ENCODE results near the gene SPON1.
A peak's percentile ranks its signal among the peaks of the same experiment; 100 is the strongest.
"Not testable (repeated sequence)": the region's sequence is repeated elsewhere in the genome, so short reads cannot be mapped to it uniquely, and the experiment has no call there.

Gene SPON1

DNA sequence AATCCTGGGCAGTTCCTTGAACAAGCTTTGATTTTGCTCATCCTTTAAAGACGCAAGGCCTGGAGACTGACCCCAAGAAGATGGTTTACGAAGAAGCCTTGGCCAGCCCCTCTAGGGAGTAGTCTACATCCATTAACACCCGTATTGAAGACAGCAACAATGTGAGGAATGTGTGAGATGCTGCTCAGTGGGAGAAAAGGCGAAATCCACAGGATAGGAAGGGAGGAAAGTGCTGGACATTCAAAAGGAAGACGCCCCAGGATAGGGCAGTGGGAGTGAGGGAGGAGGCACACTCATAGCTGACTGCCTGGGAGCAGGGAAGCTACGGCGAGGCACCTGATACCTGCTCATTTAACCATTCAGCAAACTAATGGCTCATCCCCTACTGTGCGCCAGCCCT is 282.4 kb downstream of the SPON1 start:
- no peak for DNase-seq (ENCODE audit: low spot score)

DNA sequence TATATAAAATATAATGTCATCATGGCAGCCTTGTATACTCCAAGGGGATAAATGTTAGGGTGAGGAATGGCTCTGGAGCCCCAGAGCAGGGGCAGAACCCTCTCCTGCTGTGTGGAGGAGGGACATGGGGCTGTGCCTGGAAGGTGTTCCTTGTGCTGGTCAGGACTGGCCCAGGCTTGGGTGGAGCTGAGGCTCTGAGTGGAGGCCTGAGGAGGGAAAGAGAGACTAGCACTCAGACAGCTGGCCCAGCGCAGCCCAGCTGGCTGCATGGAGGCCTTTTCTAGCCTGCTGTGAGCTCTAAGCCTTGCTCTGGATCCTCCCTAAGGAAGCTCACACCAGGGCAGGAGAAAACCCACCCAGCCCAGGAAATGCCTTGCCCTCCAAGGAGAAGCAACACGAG is 282.9 kb downstream of the SPON1 start:
- DNase-seq (ENCODE audit: low spot score): no peak

DNA sequence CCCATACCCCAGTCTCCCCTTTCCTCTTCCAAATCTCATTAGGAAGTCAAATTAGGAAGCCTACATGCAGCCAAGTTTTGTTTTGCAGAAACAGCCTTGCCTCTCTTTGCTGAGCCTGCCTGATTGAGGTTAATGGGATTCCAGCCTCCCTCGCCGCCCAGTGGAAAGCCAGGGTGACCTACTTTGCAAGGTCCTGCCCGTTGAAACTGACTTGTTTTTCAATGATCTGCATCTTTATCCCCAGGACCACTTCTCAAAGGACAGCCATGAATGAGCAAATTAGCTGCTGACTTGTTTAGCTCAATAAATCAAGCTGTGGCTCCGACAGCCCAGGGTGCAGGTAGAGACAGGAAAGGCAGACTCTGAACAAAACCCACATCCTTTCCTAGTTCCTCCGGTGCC is 286.1 kb downstream of the SPON1 start:
- DNase-seq (ENCODE audit: low spot score): peak; percentile 78

- DNase-seq (ENCODE audit: low spot score): peak; percentile 64
Observed at GRCh38 chr11:14249121-14249963, 286.8 kb downstream of the SPON1 start.

DNA sequence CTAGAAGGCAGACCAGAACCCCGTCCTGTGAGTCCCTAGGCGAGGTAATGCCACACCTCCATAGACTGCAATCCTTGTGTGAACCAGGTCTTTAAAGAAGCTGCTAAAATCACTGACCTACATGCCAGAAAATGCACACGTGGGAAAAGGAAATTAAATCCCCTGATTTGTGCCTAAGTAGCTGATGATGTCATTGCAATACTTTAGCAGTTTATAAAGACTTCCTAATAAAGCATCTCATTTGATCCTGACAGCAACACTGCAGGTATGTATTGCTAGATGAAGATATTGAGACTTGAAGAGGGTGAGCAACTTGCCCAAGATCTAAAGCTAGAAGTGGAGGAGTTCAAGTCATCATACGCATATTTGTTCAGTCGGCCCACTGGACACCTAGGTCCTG is 289.2 kb downstream of the SPON1 start:
- DNase-seq (ENCODE audit: low spot score): no peak

GRCh38 chr11:14252501-14252900 is 290.0 kb downstream of the SPON1 start:
- DNase-seq (ENCODE audit: low spot score): not testable (repeated sequence)

DNA sequence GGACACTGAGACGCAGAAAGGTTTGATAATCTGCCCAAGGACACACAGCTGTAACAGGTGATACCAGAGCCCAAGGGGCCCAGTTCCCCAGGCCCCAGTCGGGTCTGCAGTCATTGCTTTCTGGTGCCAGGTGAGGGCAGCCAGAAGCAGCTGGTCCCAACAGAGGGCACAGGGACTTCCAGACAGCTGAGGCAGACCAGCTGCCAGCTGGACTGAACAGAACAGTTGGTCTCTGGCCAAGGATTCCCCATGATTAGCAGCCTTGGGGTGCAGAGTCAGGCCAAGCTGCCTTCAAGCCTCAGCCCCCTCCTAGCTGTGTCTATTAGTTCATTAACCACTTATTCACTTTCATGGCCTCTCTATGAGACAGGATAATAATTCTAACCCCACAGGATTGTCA is 290.9 kb downstream of the SPON1 start:
- no peak for DNase-seq (ENCODE audit: low spot score)

DNA sequence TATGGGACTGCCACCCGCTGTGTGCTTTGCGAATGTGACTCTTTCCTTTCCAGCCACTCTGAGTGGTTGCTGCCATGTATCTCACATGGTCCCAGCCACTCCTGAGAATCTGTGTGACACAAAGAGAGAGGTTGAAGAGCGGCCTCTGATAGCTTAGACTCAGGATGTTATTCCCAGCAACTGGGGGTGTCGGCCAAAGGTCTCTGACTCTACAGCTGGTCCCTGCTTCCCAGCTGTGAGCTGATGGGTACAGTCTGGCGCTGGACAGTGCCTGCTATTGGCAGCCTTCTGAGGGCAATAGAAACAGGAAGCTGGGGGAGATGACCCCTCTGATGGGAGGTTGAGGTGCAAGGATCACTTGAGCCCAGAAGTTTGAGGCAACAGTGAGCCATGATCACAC is 291.3 kb downstream of the SPON1 start:
- DNase-seq (ENCODE audit: low spot score): no peak

DNA sequence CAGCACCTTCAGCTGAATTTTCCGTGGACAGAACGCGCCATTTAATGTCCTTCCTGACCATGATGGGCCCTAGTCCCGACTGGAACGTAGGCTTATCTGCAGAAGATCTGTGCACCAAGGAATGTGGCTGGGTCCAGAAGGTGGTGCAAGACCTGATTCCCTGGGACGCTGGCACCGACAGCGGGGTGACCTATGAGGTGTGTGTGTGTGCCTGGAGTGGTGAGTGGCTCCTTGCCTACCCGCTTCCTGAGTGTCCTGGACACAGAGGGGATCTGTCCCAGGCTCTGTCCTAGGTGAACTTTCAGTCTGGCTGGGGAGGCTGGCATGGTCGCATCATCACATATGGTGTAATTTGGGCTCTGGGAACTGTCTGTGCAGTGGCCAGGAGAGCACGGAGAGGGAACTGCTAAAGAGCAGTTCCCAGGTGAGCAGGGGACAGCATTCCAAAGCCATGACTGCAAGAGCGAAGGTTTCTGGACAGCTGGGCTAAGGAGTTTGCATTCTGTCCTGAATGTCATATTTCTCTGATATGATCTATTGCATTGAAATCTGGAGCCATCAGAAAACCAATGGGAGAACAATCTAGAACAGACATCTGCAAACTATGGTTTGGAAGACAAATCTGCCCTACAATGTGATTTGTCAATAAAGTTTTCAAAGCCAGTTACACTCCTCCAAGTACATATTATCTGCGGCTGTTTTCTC is 292.2 kb downstream of the SPON1 start:
- DNase-seq (ENCODE audit: low spot score): no peak

DNA sequence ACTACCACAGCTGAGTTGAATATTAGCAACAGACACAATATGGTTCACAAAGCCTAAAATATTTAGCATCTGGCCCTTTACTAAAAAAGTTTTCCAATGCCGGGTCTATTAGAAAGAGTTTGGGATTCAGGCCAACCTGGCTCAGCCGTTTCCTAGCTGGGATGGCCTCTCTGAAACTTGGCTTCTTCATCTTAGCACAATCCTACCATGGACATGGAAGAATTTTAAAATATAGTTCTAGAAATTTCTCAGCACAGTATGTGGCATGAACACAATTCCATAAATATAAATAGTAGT is 292.7 kb downstream of the SPON1 start:
- DNase-seq (ENCODE audit: low spot score): no peak

DNA sequence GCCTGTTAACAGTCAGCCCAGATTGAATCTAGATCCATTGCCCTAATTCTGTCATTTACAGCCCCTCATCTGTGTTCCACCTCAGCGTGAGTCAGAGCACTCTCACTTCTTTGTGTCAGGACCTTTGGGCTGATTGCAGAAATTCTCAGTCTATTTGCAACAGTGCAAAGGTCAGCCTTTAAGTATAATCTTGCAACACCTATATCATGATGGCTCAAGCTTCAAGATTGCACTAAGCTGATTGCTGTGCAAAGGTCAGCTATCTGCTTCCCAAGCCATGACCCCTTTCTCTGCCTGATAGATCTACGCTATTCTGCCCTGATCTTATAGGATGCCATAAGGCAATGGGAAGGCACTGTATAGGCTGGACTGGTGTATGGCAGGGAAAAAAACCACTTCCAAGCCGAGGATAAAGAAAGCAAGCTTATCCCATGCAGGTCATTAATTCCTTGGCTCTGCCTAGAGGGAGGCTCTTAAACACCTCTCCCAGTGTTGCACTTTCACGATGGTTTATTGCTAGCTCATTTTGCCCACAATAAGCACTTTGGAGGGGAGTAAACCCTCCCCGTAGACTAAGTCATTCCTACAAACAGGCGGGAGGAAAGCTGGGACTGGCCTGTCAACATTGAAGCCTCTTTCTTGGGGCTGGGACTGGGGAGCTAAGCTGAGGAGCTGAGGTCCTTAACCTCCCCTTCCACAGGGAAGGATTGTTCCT is 295.9 kb downstream of the SPON1 start:
- DNase-seq (ENCODE audit: low spot score): peak; percentile 32

DNA sequence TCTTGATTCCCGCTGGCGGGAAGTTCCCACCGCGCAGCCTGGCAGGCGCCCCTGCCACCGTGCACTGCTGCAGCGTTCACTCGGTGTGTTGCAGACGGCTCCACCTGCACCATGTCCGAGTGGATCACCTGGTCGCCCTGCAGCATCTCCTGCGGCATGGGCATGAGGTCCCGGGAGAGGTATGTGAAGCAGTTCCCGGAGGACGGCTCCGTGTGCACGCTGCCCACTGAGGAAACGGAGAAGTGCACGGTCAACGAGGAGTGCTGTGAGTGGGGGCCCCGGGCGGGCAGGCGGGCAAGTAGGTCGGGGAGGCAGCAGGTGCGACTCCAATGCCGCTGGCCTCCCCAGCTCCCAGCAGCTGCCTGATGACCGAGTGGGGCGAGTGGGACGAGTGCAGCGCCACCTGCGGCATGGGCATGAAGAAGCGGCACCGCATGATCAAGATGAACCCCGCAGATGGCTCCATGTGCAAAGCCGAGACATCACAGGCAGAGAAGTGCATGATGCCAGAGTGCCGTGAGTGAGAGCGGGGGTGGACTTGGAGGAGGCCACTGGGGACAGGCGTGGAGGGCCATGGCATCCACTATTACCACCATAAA is 296.8 kb downstream of the SPON1 start:
- DNase-seq (ENCODE audit: low spot score): no peak

- DNase-seq (ENCODE audit: low spot score): no peak
Observed at GRCh38 chr11:14259878-14260277, 297.4 kb downstream of the SPON1 start.

- no peak for DNase-seq (ENCODE audit: low spot score)
Observed at GRCh38 chr11:14261066-14261465, 298.5 kb downstream of the SPON1 start.

DNA sequence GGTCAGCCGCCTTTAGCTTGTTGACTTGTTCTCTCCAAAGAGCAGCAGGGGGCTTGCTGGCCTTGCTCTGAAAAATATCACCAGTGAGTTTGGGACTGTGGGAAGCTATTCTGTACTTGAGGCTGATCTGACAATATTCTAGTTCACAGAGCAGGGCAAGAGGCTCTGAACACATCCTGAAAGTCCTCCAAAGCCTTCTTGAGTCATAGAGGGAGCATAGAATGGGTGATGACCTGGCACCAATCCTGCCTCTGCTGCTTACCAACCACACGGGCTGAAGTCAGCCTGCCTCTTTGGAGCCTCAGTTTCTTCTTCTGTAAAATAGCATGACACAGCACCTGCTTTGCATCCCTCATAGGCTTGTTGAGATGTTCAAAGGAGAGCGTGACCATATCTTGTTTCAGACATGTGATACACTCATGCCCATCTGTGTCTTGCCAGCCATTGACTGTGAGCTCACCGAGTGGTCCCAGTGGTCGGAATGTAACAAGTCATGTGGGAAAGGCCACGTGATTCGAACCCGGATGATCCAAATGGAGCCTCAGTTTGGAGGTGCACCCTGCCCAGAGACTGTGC is 299.8 kb downstream of the SPON1 start:
- DNase-seq (ENCODE audit: low spot score): no peak

- no peak for DNase-seq (ENCODE audit: low spot score)
Observed at GRCh38 chr11:14264966-14265365, 302.4 kb downstream of the SPON1 start.

DNA sequence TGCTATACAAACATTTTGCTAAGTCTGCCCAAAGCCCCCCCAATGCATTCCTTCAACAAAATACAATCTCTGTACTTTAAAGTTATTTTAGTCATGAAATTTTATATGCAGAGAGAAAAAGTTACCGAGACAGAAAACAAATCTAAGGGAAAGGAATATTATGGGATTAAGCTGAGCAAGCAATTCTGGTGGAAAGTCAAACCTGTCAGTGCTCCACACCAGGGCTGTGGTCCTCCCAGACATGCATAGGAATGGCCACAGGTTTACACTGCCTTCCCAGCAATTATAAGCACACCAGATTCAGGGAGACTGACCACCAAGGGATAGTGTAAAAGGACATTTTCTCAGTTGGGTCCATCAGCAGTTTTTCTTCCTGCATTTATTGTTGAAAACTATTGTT is 304.1 kb downstream of the SPON1 start:
- no peak for DNase-seq (ENCODE audit: low spot score)

GRCh38 chr11:14267861-14268635 is 305.5 kb downstream of the SPON1 start:
- no peak for DNase-seq (ENCODE audit: low spot score)

- DNase-seq (ENCODE audit: low spot score): no peak
Observed at GRCh38 chr11:14269692-14270573, 307.4 kb downstream of the SPON1 start.

All from putamen (tissue), 1 donor.